Measurements from ENCODE around the gene FKBP14. TPM values are rescaled to one million over a fixed set of nuclear protein-coding genes. Genes with fewer than 3 reads are reported as not detected.

Gene FKBP14
- total RNA-seq, 1 donor from 2014 or later, result 20.0 TPM

DNA sequence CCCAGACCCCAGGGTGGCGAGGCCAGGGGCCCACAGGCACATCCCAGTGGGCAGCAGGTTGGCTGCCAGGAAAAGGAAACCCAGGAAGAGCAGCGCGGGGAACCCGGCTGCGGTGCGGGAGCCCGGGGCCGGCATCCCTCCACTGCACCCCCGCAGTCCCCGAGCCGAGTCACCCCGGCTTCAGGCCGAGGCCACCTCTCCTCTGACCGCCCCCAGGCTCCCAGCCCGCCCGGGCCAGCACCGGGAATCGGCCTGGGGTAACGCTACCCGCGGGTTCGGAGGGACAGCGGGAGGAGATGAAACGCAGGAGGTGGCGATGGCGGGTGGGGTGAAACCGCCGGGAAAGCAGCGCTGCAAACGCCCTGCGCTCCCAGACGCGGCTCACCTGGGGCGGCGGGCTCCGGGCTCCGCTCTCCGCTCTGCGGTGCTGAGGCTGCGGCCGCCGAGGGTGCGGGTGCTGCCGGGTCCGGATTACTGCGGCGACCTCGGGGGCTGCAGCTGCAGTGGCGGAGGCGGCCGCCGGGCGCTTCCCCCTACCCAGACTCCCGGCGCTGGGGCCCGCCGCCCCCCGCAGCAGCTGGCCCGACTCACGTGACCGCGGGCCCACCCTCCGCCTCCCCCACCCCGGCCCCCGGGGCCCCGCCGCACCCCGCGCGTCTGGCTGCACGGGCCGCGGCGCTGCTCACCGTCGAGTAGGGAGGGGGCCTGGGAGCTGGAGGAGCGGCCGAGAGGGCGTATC, 37.1 kb downstream of the FKBP14 start, which contains the start of gene SCRN1:
TSS of gene SCRN1 (minus strand) at position 545 of the 739 bp plus-strand sequence. CDS start 20,734 bp downstream, outside the sequence.
- TF ChIP-seq CTCF (IDR thresholded peaks at IDR 0.05; ENCODE audit: insufficient read depth, low read length, severe bottlenecking), result no peak
- no peak for FAIRE-seq
- no peak for DNase-seq (ENCODE audit: low read depth)

DNA sequence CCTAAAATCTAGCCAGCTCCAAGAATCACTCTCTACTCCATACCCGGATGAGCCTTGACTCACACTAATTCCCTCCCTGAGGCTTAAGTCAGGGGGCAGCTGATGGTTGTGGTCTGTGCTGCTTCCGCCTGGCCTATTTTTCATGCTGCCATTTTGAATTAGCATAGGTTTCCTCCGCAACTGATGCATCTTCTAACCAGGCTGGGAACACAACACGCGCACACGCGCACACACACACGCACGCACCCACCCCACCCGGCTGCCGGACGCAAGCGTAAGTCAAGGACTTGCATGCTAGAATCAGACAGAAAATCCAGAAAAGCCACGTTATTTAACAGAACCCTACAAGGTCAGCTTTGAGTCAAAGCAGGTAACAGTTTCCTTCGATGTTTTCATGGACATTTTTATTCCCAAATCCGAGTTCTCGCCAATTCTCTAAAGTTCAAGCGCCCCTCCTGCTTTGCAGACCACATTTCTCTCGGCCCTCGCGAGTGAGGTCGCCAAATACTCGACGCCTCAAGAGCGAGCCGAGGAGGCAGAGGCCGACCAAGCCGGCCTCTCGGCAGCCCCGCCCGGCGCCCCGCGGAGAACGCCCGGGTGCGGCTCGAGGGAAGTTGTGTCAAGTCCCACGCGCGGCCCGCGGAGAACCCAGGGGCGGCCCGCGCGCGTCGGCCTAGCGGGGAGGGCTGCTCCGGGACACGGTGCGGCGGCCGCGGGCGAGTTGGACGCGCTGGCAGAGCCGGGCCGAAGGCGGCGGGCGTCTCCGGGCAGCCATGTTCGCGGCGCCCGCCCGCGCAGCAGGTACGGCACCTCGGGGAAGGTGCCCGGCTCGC, 37.9 kb downstream of the FKBP14 start:
- Histone ChIP-seq H3K4me3 (ENCODE audit: low read depth, low read length) (peak overlapping the region; percentile 91), H3K27me3 (ENCODE audit: control insufficient read depth, insufficient read depth, low read length) (no peaks in the 10 kb centered on the region), H3K36me3 (ENCODE audit: control insufficient read depth, insufficient read depth, low read length) (no peaks in the 10 kb centered on the region)
- no peak for FAIRE-seq
- no peak for TF ChIP-seq CTCF (IDR thresholded peaks at IDR 0.05; ENCODE audit: insufficient read depth, low read length, severe bottlenecking)
- peak; percentile 34 for DNase-seq (ENCODE audit: low read depth)

More for the DNA sequence above, 37.1 kb downstream of the FKBP14 start, which contains the start of gene SCRN1:
- H3K36me3 ChIP-seq (ENCODE audit: control insufficient read depth, insufficient read depth, low read length), result no peaks in the 10 kb centered on the region
- no peaks in the 10 kb centered on the region for H3K27me3 ChIP-seq (ENCODE audit: control insufficient read depth, insufficient read depth, low read length)
- peak within 1 kb of the TSS; percentile 91 for H3K4me3 ChIP-seq (ENCODE audit: low read depth, low read length)

DNA sequence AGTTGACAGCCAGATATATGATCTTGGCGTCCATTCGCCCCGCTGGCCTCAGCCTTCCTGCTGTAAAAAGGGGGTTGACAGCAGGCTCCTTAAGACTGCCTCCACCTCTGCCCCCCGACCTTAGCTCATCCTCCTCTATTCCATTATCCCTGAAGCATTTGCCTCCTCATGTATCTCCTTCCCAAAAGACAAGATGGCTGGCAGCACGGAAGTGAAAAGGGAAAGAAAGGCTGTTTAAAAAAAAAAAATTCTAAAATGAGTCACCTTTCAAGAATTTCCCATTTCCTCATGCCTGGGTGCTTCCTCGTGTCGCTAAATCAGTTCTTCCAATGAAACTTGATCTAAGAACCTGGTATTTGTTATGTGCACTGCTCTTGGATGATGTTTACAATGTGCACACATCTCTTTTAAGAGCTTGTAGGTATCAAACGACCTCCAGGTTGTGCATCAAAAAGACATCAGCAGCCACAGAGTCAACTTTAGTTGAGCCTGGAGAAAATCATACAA, 38.6 kb downstream of the FKBP14 start:
- H3K36me3 ChIP-seq (ENCODE audit: control insufficient read depth, insufficient read depth, low read length), result no peaks in the 10 kb centered on the region
- no peak overlapping the region for H3K4me3 ChIP-seq (ENCODE audit: low read depth, low read length)
- peak; percentile 78 for DNase-seq (ENCODE audit: low read depth)
- no peaks in the 10 kb centered on the region for H3K27me3 ChIP-seq (ENCODE audit: control insufficient read depth, insufficient read depth, low read length)
- no peak for TF ChIP-seq CTCF (IDR thresholded peaks at IDR 0.05; ENCODE audit: insufficient read depth, low read length, severe bottlenecking)
- no peak for FAIRE-seq

DNA sequence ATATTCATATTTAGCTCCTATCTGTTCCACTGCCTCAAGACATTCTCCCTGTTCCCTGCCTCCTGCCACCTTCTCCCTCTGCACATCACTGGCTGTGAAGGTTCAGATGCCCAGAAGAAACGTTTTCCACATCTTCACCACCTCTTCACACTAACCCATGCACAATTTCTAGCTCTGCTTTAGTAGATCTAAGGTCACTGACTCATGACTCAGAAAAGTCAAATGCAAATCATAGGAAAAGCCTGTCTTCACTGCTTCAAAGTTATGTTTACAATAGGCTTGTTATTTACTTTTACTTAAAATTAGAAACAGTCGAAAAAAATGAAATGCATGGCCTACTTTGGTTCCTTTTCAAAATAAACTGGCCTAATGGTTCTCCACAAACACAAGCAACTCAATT, 39.4 kb downstream of the FKBP14 start:
- H3K4me3 ChIP-seq (ENCODE audit: low read depth, low read length), result no peak overlapping the region
- no peaks in the 10 kb centered on the region for H3K36me3 ChIP-seq (ENCODE audit: control insufficient read depth, insufficient read depth, low read length)
- FAIRE-seq, result no peak
- TF ChIP-seq CTCF (IDR thresholded peaks at IDR 0.05; ENCODE audit: insufficient read depth, low read length, severe bottlenecking), result no peak
- peak; percentile 53 for DNase-seq (ENCODE audit: low read depth)
- no peaks in the 10 kb centered on the region for H3K27me3 ChIP-seq (ENCODE audit: control insufficient read depth, insufficient read depth, low read length)

- TF ChIP-seq CTCF (IDR thresholded peaks at IDR 0.05; ENCODE audit: insufficient read depth, low read length, severe bottlenecking), result no peak
- FAIRE-seq (no peak), DNase-seq (ENCODE audit: low read depth) (no peak)
- H3K27me3 ChIP-seq (ENCODE audit: control insufficient read depth, insufficient read depth, low read length), result no peaks in the 10 kb centered on the region
- no peaks in the 10 kb centered on the region for H3K36me3 ChIP-seq (ENCODE audit: control insufficient read depth, insufficient read depth, low read length)
- no peak overlapping the region for H3K4me3 ChIP-seq (ENCODE audit: low read depth, low read length)
Observed at GRCh38 chr7:29980151-29980550, 46.4 kb downstream of the FKBP14 start.

Data from bronchial epithelial cell (primary cell).